ENCODE measurements around the gene SLC6A4. TPM values are rescaled to one million over a fixed set of nuclear protein-coding genes. Genes with fewer than 3 reads are reported as not detected.
A peak's percentile ranks its signal among the peaks of the same experiment; 100 is the strongest.

SLC6A4 gene
- 0.12 and 0.14 TPM in 2 replicates for total RNA-seq (2014; rRNA removed; shearing (Covaris generic))
- polyA plus RNA-seq (2016; fragmentation: Nextera tagmentation; extraction: Ambion mirVana) = 0.06 and 0.07 TPM in 2 replicates
- long read RNA-seq = 0 reads

GRCh38 chr17:30235386-30236296, at the start of gene SLC6A4:
Gene SLC6A4, minus strand, starts transcription at chr17:30235697. Its CDS starts 13,739 bp downstream, at chr17:30221958.
- H3K27ac Mint-ChIP-seq = no peak within 1 kb of the TSS
- DNase-seq (ENCODE audit: low spot score) (peak; percentile 72), ATAC-seq (peak; percentile 29)
- Histone ChIP-seq H4K20me1 (replicated peaks; ENCODE audit: insufficient read depth) (no peaks in the 10 kb centered on the region), H3K9me2 (ENCODE audit: insufficient read depth) (no peaks in the 10 kb centered on the region), H3K27ac (ENCODE audit: low read depth) (no peak within 1 kb of the TSS), H3K4me2 (peak within 1 kb of the TSS; percentile 86), H3K4me1 (ENCODE audit: insufficient read depth) (peaks cover 27% of the 10 kb centered on the region), H3F3A (replicated peaks; ENCODE audit: low read depth) (no peaks in the 10 kb centered on the region), H3K27me3 (ENCODE audit: insufficient read depth) (peaks cover 79% of the 10 kb centered on the region), H3K36me3 (ENCODE audit: insufficient read depth) (no peaks in the 10 kb centered on the region), H3K4me3 (peak within 1 kb of the TSS; percentile 63), H2AFZ (peak within 1 kb of the TSS; percentile 98), H3K79me2 (replicated peaks; ENCODE audit: insufficient read depth) (no peaks in the 10 kb centered on the region)
- H3K36me3 Mint-ChIP-seq (ENCODE audit: low read depth) = peaks cover 5% of the 10 kb centered on the region; the same call in 2 of the 3 replicates
- peaks cover 9% of the 10 kb centered on the region; the same call in 2 of the 3 replicates for H3K9me3 Mint-ChIP-seq
- H3K27me3 Mint-ChIP-seq (ENCODE audit: insufficient read depth, low read depth, poor library complexity) = peaks cover 68% of the 10 kb centered on the region
- peak within 1 kb of the TSS; percentile 70 for H3K4me3 Mint-ChIP-seq
- TF ChIP-seq JUNB (IDR thresholded peaks at IDR 0.05; ENCODE audit: unreplicated experiment) (no peak), POLR2AphosphoS5 (IDR thresholded peaks at IDR 0.05; ENCODE audit: low read depth) (no peak), REST (IDR thresholded peaks at IDR 0.05; ENCODE audit: unreplicated experiment) (no peak), EZH2 (IDR thresholded peaks at IDR 0.05; ENCODE audit: low read depth, unreplicated experiment) (peak; percentile 38)
- H3K4me1 Mint-ChIP-seq = peaks cover 28% of the 10 kb centered on the region

DNA sequence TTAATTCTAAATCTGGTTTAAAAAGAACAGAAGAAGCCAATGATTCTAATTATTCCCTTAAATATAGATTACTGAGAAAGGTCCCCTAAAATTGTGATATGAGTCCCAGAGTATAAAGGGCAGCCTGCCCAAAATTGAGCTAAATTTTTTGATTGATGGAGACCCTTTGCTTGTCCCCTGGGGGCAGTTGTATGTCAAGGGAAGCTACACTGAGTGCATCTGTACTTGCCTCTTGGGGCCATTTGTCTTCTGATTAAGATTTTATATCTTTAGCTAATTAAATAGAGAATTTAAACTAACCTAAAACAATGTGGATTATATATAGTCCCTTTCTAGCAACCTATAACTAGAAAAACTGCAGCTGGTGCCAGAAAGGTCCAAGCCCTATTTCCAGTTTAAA, 43.7 kb upstream of the SLC6A4 start:
- ATAC-seq = no peak
- H3K79me2 ChIP-seq (replicated peaks; ENCODE audit: insufficient read depth) = no peaks in the 10 kb centered on the region
- H3K4me1 ChIP-seq (ENCODE audit: insufficient read depth) = no peaks in the 10 kb centered on the region
- H3F3A ChIP-seq (replicated peaks; ENCODE audit: low read depth) = no peaks in the 10 kb centered on the region
- H3K4me3 ChIP-seq = no peak overlapping the region
- TF ChIP-seq CREB1 (CRISPR knock-in tag; IDR thresholded peaks at IDR 0.05; ENCODE audit: low read depth) = no peak
- TF ChIP-seq, protein P1, sequence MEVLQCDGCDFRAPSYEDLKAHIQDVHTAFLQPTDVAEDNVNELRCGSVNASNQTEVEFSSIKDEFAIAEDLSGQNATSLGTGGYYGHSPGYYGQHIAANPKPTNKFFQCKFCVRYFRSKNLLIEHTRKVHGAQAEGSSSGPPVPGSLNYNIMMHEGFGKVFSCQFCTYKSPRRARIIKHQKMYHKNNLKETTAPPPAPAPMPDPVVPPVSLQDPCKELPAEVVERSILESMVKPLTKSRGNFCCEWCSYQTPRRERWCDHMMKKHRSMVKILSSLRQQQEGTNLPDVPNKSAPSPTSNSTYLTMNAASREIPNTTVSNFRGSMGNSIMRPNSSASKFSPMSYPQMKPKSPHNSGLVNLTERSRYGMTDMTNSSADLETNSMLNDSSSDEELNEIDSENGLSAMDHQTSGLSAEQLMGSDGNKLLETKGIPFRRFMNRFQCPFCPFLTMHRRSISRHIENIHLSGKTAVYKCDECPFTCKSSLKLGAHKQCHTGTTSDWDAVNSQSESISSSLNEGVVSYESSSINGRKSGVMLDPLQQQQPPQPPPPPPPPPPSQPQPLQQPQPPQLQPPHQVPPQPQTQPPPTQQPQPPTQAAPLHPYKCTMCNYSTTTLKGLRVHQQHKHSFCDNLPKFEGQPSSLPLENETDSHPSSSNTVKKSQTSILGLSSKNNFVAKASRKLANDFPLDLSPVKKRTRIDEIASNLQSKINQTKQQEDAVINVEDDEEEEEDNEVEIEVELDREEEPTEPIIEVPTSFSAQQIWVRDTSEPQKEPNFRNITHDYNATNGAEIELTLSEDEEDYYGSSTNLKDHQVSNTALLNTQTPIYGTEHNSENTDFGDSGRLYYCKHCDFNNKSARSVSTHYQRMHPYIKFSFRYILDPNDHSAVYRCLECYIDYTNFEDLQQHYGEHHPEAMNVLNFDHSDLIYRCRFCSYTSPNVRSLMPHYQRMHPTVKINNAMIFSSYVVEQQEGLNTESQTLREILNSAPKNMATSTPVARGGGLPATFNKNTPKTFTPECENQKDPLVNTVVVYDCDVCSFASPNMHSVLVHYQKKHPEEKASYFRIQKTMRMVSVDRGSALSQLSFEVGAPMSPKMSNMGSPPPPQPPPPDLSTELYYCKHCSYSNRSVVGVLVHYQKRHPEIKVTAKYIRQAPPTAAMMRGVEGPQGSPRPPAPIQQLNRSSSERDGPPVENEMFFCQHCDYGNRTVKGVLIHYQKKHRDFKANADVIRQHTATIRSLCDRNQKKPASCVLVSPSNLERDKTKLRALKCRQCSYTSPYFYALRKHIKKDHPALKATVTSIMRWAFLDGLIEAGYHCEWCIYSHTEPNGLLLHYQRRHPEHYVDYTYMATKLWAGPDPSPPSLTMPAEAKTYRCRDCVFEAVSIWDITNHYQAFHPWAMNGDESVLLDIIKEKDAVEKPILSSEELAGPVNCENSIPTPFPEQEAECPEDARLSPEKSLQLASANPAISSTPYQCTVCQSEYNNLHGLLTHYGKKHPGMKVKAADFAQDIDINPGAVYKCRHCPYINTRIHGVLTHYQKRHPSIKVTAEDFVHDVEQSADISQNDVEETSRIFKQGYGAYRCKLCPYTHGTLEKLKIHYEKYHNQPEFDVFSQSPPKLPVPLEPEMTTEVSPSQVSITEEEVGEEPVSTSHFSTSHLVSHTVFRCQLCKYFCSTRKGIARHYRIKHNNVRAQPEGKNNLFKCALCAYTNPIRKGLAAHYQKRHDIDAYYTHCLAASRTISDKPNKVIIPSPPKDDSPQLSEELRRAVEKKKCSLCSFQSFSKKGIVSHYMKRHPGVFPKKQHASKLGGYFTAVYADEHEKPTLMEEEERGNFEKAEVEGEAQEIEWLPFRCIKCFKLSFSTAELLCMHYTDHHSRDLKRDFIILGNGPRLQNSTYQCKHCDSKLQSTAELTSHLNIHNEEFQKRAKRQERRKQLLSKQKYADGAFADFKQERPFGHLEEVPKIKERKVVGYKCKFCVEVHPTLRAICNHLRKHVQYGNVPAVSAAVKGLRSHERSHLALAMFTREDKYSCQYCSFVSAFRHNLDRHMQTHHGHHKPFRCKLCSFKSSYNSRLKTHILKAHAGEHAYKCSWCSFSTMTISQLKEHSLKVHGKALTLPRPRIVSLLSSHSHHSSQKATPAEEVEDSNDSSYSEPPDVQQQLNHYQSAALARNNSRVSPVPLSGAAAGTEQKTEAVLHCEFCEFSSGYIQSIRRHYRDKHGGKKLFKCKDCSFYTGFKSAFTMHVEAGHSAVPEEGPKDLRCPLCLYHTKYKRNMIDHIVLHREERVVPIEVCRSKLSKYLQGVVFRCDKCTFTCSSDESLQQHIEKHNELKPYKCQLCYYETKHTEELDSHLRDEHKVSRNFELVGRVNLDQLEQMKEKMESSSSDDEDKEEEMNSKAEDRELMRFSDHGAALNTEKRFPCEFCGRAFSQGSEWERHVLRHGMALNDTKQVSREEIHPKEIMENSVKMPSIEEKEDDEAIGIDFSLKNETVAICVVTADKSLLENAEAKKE (CRISPR knock-in tag; IDR thresholded peaks at IDR 0.05) = no peak
- TF ChIP-seq, protein P2, sequence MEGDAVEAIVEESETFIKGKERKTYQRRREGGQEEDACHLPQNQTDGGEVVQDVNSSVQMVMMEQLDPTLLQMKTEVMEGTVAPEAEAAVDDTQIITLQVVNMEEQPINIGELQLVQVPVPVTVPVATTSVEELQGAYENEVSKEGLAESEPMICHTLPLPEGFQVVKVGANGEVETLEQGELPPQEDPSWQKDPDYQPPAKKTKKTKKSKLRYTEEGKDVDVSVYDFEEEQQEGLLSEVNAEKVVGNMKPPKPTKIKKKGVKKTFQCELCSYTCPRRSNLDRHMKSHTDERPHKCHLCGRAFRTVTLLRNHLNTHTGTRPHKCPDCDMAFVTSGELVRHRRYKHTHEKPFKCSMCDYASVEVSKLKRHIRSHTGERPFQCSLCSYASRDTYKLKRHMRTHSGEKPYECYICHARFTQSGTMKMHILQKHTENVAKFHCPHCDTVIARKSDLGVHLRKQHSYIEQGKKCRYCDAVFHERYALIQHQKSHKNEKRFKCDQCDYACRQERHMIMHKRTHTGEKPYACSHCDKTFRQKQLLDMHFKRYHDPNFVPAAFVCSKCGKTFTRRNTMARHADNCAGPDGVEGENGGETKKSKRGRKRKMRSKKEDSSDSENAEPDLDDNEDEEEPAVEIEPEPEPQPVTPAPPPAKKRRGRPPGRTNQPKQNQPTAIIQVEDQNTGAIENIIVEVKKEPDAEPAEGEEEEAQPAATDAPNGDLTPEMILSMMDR (conservative IDR thresholded peaks at IDR 0.05; ENCODE audit: low read depth in 2 of 2) = no peak
- H4K20me1 ChIP-seq (replicated peaks; ENCODE audit: insufficient read depth) = no peaks in the 10 kb centered on the region
- H3K27ac ChIP-seq (ENCODE audit: low read depth) = no peak overlapping the region
- Mint-ChIP-seq H3K27me3 (ENCODE audit: insufficient read depth, low read depth, poor library complexity) (peaks cover 2% of the 10 kb centered on the region), H3K9me3 (no peaks in the 10 kb centered on the region), H3K36me3 (ENCODE audit: low read depth) (peaks cover 8% of the 10 kb centered on the region; the same call in 2 of the 3 replicates), H3K27ac (no peak overlapping the region), H3K4me1 (no peaks in the 10 kb centered on the region; the same call in 2 of the 3 replicates), H3K4me3 (no peak overlapping the region)
- no peak overlapping the region for H2AFZ ChIP-seq
- no peak for DNase-seq (ENCODE audit: low spot score)
- H3K9me2 ChIP-seq (ENCODE audit: insufficient read depth) = no peaks in the 10 kb centered on the region
- H3K4me2 ChIP-seq = no peak overlapping the region
- peaks cover 18% of the 10 kb centered on the region; the same call in 1 of the 2 replicates for H3K36me3 ChIP-seq (ENCODE audit: insufficient read depth)
- no peaks in the 10 kb centered on the region for H3K27me3 ChIP-seq (ENCODE audit: insufficient read depth)
